Uterus (tissue), 2 donors: ENCODE results near the gene SLC23A2.

Source experiments
- CTCF ChIP-seq, 4 experiments: fragments of 200-600 bp in 2 of 4; fragments of 450-650 bp in 2 of 4; sonication (generic) in 2 of 4; IDR thresholded peaks; one replicate each; pipeline ENCODE4 v1.5.1; 2016 to 2019; ENCODE audit warnings: antibody characterized with exemption in 4 of 4, mild to moderate bottlenecking in 2 of 4, moderate library complexity in 1 of 4
- POLR2A ChIP-seq, 2 donors: fragments of 450-650 bp; IDR thresholded peaks; one replicate each; pipeline ENCODE4 v1.6.1; 2016; ENCODE audit warnings: antibody characterized with exemption in 2 of 2, mild to moderate bottlenecking in 1 of 2, moderate library complexity in 1 of 2

DNA sequence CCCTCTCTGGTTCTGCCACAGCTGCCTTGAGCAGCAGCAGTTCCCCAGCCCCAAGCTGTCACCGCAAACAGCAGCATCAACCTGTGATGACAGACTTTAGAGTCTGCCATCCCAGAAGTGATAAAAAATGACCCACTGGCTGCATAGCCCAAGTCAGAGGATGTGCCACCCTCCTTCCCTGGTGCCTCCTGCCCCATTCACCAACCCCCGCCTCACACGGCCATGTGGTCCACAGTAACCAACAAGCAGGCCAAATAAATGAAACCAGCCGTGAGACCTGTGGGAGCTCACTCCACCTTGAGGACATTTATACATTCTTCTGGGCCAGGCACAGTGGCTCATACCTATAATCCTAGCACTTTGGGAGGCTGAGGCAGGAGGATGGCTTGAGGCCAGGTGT lies 181.4 kb downstream of the SLC23A2 start:
- TF ChIP-seq CTCF (IDR thresholded peaks at IDR 0.05) = no peak
- TF ChIP-seq POLR2A (IDR thresholded peaks at IDR 0.05) = no peak
